Endodermal cell (in vitro differentiated cells): ENCODE data around the gene NOTO. TPM values are rescaled to one million over a fixed set of nuclear protein-coding genes. Genes with fewer than 3 reads are reported as not detected.

ENCODE experiments used
- DNase-seq: peaks from one replicate; pipeline ENCODE4 v3.0.0-alpha.2; 2017
- H3K27ac ChIP-seq: 2 replicates; pipeline ENCODE4 v1.5.1; 2013; ENCODE audit warnings: mild to moderate bottlenecking, low read depth, low read length, moderate library complexity
- H3K27me3 ChIP-seq: 2 replicates; pipeline ENCODE4 v1.6.1; 2013; ENCODE audit warnings: mild to moderate bottlenecking, low read length, moderate library complexity; ENCODE audit not compliant: insufficient read depth, control insufficient read depth, poor library complexity, severe bottlenecking
- H3K36me3 ChIP-seq: 2 replicates; pipeline ENCODE4 v1.7.0; 2013; ENCODE audit warnings: mild to moderate bottlenecking, low read length, moderate library complexity; ENCODE audit not compliant: control insufficient read depth, insufficient read depth
- H3K4me1 ChIP-seq: one replicate; pipeline ENCODE4 v1.7.0; 2013; ENCODE audit warnings: low read length; ENCODE audit not compliant: control insufficient read depth, insufficient read depth
- H3K4me3 ChIP-seq: 2 replicates; pipeline ENCODE4 v1.5.1; 2013; ENCODE audit warnings: mild to moderate bottlenecking, low read length, moderate library complexity
- H3K9ac ChIP-seq: 2 replicates; pipeline ENCODE4 v1.6.1; 2013; ENCODE audit warnings: mild to moderate bottlenecking, low read length, moderate library complexity; ENCODE audit not compliant: poor library complexity, severe bottlenecking; ENCODE audit errors: extremely low read depth
- H3K9me3 ChIP-seq: 2 replicates; pipeline ENCODE4 v1.6.1; 2013; ENCODE audit warnings: mild to moderate bottlenecking, low read length, moderate library complexity; ENCODE audit not compliant: control insufficient read depth
- H3K27ac Mint-ChIP-seq: 2 replicates; pipeline ENCODE4 v1.8.0; 2020; ENCODE audit warnings: mixed read lengths
- H3K27me3 Mint-ChIP-seq: 2 replicates; pipeline ENCODE4 v1.8.0; 2021; ENCODE audit warnings: mild to moderate bottlenecking, mixed read lengths; ENCODE audit not compliant: insufficient read depth
- H3K36me3 Mint-ChIP-seq: 2 replicates; pipeline ENCODE4 v1.8.0; 2020; ENCODE audit warnings: low read depth, mixed read lengths
- H3K4me1 Mint-ChIP-seq: 2 replicates; pipeline ENCODE4 v1.8.0; 2020; ENCODE audit warnings: mixed read lengths
- H3K4me3 Mint-ChIP-seq: 2 replicates; pipeline ENCODE4 v1.8.0; 2020; ENCODE audit warnings: mild to moderate bottlenecking, moderate library complexity, mixed read lengths
- H3K9me3 Mint-ChIP-seq: 2 replicates; pipeline ENCODE4 v1.8.0; 2020; ENCODE audit warnings: mild to moderate bottlenecking, mixed read lengths
- WGBS, 2 experiments: methylation state at CpG; one replicate each; pipeline versions ENCODE4 v1.1.5 to v1.1.7; 2013; ENCODE audit warnings: missing lambda C conversion rate in 2 of 2, mixed read lengths in 1 of 2; ENCODE audit not compliant: insufficient coverage in 1 of 2, insufficient read length in 1 of 2; 5-methylcytosine and 5-hydroxymethylcytosine counted together
- total RNA-seq, 2 donors: library from RNA; stranded (reverse); fragmentation: NEBNext Ultra II Directional in 1 of 2; extraction: Animal tissue kit (Norgen Biotek cat#: 25700) in 1 of 2; gene quantifications; 2 replicates in 1 of 2; 3 replicates in 1 of 2; pipeline ENCODE4 v1.2.1, GENCODE V29; 2021
- TF ChIP-seq, protein P1 (sequence below): fragments of 200-600 bp; sonication (generic); conservative IDR thresholded peaks from 2 replicates; pipeline ENCODE4 v1.5.0; 2021; ENCODE audit warnings: antibody characterized with exemption, mild to moderate bottlenecking

Gene NOTO
- total RNA-seq, 2 donors from 2014 or later: not detected

DNA sequence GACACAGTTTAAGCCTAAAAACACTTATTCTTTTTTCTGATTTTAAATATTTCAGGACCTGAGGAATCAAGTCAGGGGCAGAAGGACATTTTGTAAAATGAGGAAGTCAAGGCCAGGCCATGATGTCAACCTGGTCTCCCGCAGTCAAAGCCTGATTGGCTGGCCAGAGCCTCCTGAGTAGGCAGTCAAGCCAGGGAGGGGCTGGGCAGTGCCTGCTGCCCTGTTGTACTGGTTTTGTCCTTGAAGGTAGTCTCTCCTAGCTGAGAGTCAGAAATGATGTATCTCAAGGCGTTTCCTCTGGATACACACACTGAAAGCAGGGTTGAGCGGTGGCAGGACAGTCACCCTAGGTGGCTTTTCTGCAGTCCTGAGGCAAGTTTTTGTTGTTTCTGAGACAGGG lies 51.5 kb downstream of the NOTO start:
- peak; percentile 44 for DNase-seq
- H3K27me3 ChIP-seq: no peaks in the 10 kb centered on the region
- WGBS, 2 experiments: 92 to 93% methylated on average over 3 of the region's 3 CpGs
- Mint-ChIP-seq H3K27ac (no peak overlapping the region), H3K4me3 (no peak overlapping the region), H3K27me3 (no peaks in the 10 kb centered on the region), H3K36me3 (peaks cover 53% of the 10 kb centered on the region), H3K4me1 (no peaks in the 10 kb centered on the region), H3K9me3 (no peaks in the 10 kb centered on the region)
- peaks cover 61% of the 10 kb centered on the region for H3K36me3 ChIP-seq
- no peak overlapping the region for H3K9ac ChIP-seq
- TF ChIP-seq, protein P1, sequence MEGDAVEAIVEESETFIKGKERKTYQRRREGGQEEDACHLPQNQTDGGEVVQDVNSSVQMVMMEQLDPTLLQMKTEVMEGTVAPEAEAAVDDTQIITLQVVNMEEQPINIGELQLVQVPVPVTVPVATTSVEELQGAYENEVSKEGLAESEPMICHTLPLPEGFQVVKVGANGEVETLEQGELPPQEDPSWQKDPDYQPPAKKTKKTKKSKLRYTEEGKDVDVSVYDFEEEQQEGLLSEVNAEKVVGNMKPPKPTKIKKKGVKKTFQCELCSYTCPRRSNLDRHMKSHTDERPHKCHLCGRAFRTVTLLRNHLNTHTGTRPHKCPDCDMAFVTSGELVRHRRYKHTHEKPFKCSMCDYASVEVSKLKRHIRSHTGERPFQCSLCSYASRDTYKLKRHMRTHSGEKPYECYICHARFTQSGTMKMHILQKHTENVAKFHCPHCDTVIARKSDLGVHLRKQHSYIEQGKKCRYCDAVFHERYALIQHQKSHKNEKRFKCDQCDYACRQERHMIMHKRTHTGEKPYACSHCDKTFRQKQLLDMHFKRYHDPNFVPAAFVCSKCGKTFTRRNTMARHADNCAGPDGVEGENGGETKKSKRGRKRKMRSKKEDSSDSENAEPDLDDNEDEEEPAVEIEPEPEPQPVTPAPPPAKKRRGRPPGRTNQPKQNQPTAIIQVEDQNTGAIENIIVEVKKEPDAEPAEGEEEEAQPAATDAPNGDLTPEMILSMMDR: no peak
- no peak overlapping the region for H3K4me3 ChIP-seq
- no peaks in the 10 kb centered on the region for H3K9me3 ChIP-seq
- H3K4me1 ChIP-seq: no peaks in the 10 kb centered on the region
- no peak overlapping the region for H3K27ac ChIP-seq

DNA sequence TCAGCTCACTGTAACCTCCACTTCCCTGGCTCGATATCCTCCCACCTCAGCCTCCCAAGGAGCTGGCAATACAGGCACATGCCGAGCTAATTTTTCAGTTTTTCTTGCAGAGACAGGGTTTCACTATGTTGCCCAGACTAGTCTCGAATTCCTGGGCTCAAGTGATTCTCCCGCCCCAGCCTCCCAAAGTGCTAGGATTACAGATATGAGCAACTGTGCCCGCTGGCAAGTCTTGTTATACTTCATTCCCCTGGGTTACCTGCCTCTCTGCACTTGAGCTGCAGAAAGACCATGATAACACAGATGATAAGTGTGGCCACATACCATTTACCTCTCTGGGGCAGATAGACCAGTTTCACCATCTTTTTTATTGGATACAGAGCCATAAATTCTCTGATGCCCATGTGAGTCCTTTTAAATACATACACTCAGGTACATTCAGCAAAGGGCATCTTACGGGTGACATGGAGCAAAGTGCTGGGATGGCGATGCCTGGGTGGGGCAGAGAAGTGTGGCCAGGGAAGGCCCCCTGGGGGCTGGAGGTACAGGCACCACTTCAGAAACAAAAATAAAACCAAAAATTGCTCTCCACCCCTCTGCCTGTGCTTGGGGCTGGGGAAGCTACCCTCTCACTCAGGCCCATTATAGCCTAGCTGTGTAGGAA lies 52.1 kb downstream of the NOTO start:
- H3K9me3 Mint-ChIP-seq: no peaks in the 10 kb centered on the region
- no peak overlapping the region for H3K27ac ChIP-seq
- H3K36me3 Mint-ChIP-seq: peaks cover 48% of the 10 kb centered on the region
- H3K4me1 Mint-ChIP-seq: no peaks in the 10 kb centered on the region
- H3K4me1 ChIP-seq: no peaks in the 10 kb centered on the region
- H3K4me3 ChIP-seq: no peak overlapping the region
- no peak overlapping the region for H3K4me3 Mint-ChIP-seq
- H3K27me3 ChIP-seq: no peaks in the 10 kb centered on the region
- TF ChIP-seq, protein P1: no peak
- H3K9ac ChIP-seq: no peak overlapping the region
- no peaks in the 10 kb centered on the region for H3K27me3 Mint-ChIP-seq
- no peak overlapping the region for H3K27ac Mint-ChIP-seq
- DNase-seq: peak; percentile 34
- no peaks in the 10 kb centered on the region for H3K9me3 ChIP-seq
- H3K36me3 ChIP-seq: peaks cover 55% of the 10 kb centered on the region
- WGBS, 2 experiments: 95 to 96% methylated on average over 5 to 7 of the region's 7 CpGs

DNA sequence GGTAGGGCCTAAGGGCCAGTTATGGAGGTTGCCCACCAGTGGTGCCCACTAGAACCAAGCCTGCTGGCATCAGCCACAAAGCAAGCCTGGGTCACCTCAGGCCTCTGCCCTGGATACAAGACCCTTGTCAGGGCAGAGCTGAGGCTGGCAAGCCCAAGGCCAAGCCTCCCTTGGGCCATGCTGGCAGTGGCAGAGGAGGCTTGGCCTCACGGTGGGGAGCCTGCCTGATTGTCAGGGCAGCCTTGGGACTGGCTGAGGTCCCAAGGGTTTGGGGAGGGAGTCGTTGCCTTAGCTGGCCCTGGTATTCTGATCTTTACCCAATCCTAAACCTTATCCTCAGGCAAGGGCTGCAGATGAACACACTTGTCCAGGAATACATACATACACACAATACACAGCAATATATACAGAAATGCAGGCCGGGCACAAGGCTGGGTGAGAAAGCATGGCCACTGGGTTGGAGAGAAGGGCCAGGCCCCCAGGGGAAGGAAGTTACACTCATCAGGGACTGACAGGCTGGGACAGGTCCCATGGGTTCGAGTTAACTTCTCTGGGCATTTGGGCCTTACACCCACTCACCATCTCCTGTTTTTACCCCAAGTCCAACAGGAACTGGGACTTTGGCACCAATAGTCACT lies 52.8 kb downstream of the NOTO start:
- Histone ChIP-seq H3K4me3 (no peak overlapping the region), H3K27me3 (no peaks in the 10 kb centered on the region), H3K27ac (no peak overlapping the region), H3K9me3 (no peaks in the 10 kb centered on the region), H3K9ac (no peak overlapping the region), H3K36me3 (peaks cover 48% of the 10 kb centered on the region), H3K4me1 (no peaks in the 10 kb centered on the region)
- whole genome bisulfite sequencing, 2 experiments: 95 to 100% methylated on average over 2 to 4 of the region's 4 CpGs
- H3K27ac Mint-ChIP-seq: no peak overlapping the region
- peak; percentile 51 for DNase-seq
- TF ChIP-seq, protein P1: no peak
- no peaks in the 10 kb centered on the region for H3K27me3 Mint-ChIP-seq
- H3K36me3 Mint-ChIP-seq: peaks cover 42% of the 10 kb centered on the region
- no peaks in the 10 kb centered on the region for H3K4me1 Mint-ChIP-seq
- no peak overlapping the region for H3K4me3 Mint-ChIP-seq
- no peaks in the 10 kb centered on the region for H3K9me3 Mint-ChIP-seq
